ENCODE data around the gene RNASE9. TPM values are rescaled to one million over a fixed set of nuclear protein-coding genes. Genes with fewer than 3 reads are reported as not detected.

The RNASE9 gene
- total RNA-seq (2014; rRNA removed; shearing (Covaris generic)) (0.24 and 0.74 TPM in 2 replicates), polyA plus RNA-seq (2016; fragmentation: Nextera tagmentation; extraction: Ambion mirVana) (not detected in 2 replicates)
- long read RNA-seq = 0 reads

DNA sequence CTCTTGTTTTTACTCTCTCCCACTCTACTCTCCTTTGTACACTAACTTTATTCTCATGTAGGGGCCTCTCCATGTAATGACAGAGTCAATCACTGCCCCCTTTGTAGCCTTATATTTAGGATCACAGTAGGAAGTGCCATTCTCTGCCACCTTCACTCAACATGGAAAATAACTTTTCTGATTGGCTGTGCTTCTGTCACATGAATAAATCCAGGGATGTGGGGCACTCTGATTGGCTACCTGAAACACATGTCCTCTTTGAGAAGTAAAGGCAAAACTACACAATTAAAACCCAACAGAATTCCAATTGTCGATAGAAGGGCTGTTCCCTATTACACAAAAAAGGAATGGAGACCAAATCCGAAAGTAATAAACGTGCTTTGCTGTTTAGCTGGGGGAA lies at the start of gene RNASE9:
TSS of gene RNASE9 (minus strand) at position 87 of the 400 bp plus-strand sequence.
- H3K27ac Mint-ChIP-seq = peak within 1 kb of the TSS; percentile 92
- Histone ChIP-seq H3K9me2 (ENCODE audit: insufficient read depth) (no peaks in the 10 kb centered on the region), H3K36me3 (ENCODE audit: insufficient read depth) (no peaks in the 10 kb centered on the region), H4K20me1 (replicated peaks; ENCODE audit: insufficient read depth) (no peaks in the 10 kb centered on the region), H3K27me3 (ENCODE audit: insufficient read depth) (no peaks in the 10 kb centered on the region), H2AFZ (no peak within 1 kb of the TSS), H3K4me1 (ENCODE audit: insufficient read depth) (peaks cover 41% of the 10 kb centered on the region), H3K4me2 (peak within 1 kb of the TSS; percentile 48), H3F3A (replicated peaks; ENCODE audit: low read depth) (peaks cover 13% of the 10 kb centered on the region), H3K27ac (ENCODE audit: low read depth) (peak within 1 kb of the TSS; percentile 91), H3K4me3 (0 out of 2 replicates have a peak within 1 kb of the TSS, but pooled peaks have one; percentile 6), H3K79me2 (replicated peaks; ENCODE audit: insufficient read depth) (no peaks in the 10 kb centered on the region)
- peak within 1 kb of the TSS; percentile 21; the same call in 1 of the 3 replicates for H3K4me3 Mint-ChIP-seq
- H3K36me3 Mint-ChIP-seq (ENCODE audit: low read depth) = no peaks in the 10 kb centered on the region
- TF ChIP-seq NANOG (IDR thresholded peaks at IDR 0.05; ENCODE audit: borderline replicate concordance) (no peak), ZNF114 (CRISPR knock-in tag; IDR thresholded peaks at IDR 0.05) (no peak), EZH2 (IDR thresholded peaks at IDR 0.05; ENCODE audit: low read depth, unreplicated experiment) (no peak), STAT1 (IDR thresholded peaks at IDR 0.05; ENCODE audit: unreplicated experiment) (no peak), POLR2AphosphoS5 (IDR thresholded peaks at IDR 0.05; ENCODE audit: low read depth) (no peak), EZH2phosphoT487 (IDR thresholded peaks at IDR 0.05; ENCODE audit: unreplicated experiment) (no peak), CREB1 (CRISPR knock-in tag; IDR thresholded peaks at IDR 0.05; ENCODE audit: low read depth) (no peak), ZNF331 (CRISPR knock-in tag; IDR thresholded peaks at IDR 0.05; ENCODE audit: low read depth) (no peak), JUNB (IDR thresholded peaks at IDR 0.05; ENCODE audit: unreplicated experiment) (no peak), ETS1 (IDR thresholded peaks at IDR 0.05) (no peak)
- TF ChIP-seq, protein P1, sequence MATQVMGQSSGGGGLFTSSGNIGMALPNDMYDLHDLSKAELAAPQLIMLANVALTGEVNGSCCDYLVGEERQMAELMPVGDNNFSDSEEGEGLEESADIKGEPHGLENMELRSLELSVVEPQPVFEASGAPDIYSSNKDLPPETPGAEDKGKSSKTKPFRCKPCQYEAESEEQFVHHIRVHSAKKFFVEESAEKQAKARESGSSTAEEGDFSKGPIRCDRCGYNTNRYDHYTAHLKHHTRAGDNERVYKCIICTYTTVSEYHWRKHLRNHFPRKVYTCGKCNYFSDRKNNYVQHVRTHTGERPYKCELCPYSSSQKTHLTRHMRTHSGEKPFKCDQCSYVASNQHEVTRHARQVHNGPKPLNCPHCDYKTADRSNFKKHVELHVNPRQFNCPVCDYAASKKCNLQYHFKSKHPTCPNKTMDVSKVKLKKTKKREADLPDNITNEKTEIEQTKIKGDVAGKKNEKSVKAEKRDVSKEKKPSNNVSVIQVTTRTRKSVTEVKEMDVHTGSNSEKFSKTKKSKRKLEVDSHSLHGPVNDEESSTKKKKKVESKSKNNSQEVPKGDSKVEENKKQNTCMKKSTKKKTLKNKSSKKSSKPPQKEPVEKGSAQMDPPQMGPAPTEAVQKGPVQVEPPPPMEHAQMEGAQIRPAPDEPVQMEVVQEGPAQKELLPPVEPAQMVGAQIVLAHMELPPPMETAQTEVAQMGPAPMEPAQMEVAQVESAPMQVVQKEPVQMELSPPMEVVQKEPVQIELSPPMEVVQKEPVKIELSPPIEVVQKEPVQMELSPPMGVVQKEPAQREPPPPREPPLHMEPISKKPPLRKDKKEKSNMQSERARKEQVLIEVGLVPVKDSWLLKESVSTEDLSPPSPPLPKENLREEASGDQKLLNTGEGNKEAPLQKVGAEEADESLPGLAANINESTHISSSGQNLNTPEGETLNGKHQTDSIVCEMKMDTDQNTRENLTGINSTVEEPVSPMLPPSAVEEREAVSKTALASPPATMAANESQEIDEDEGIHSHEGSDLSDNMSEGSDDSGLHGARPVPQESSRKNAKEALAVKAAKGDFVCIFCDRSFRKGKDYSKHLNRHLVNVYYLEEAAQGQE (IDR thresholded peaks at IDR 0.05; ENCODE audit: unreplicated experiment) = no peak
- TF ChIP-seq, protein P2, sequence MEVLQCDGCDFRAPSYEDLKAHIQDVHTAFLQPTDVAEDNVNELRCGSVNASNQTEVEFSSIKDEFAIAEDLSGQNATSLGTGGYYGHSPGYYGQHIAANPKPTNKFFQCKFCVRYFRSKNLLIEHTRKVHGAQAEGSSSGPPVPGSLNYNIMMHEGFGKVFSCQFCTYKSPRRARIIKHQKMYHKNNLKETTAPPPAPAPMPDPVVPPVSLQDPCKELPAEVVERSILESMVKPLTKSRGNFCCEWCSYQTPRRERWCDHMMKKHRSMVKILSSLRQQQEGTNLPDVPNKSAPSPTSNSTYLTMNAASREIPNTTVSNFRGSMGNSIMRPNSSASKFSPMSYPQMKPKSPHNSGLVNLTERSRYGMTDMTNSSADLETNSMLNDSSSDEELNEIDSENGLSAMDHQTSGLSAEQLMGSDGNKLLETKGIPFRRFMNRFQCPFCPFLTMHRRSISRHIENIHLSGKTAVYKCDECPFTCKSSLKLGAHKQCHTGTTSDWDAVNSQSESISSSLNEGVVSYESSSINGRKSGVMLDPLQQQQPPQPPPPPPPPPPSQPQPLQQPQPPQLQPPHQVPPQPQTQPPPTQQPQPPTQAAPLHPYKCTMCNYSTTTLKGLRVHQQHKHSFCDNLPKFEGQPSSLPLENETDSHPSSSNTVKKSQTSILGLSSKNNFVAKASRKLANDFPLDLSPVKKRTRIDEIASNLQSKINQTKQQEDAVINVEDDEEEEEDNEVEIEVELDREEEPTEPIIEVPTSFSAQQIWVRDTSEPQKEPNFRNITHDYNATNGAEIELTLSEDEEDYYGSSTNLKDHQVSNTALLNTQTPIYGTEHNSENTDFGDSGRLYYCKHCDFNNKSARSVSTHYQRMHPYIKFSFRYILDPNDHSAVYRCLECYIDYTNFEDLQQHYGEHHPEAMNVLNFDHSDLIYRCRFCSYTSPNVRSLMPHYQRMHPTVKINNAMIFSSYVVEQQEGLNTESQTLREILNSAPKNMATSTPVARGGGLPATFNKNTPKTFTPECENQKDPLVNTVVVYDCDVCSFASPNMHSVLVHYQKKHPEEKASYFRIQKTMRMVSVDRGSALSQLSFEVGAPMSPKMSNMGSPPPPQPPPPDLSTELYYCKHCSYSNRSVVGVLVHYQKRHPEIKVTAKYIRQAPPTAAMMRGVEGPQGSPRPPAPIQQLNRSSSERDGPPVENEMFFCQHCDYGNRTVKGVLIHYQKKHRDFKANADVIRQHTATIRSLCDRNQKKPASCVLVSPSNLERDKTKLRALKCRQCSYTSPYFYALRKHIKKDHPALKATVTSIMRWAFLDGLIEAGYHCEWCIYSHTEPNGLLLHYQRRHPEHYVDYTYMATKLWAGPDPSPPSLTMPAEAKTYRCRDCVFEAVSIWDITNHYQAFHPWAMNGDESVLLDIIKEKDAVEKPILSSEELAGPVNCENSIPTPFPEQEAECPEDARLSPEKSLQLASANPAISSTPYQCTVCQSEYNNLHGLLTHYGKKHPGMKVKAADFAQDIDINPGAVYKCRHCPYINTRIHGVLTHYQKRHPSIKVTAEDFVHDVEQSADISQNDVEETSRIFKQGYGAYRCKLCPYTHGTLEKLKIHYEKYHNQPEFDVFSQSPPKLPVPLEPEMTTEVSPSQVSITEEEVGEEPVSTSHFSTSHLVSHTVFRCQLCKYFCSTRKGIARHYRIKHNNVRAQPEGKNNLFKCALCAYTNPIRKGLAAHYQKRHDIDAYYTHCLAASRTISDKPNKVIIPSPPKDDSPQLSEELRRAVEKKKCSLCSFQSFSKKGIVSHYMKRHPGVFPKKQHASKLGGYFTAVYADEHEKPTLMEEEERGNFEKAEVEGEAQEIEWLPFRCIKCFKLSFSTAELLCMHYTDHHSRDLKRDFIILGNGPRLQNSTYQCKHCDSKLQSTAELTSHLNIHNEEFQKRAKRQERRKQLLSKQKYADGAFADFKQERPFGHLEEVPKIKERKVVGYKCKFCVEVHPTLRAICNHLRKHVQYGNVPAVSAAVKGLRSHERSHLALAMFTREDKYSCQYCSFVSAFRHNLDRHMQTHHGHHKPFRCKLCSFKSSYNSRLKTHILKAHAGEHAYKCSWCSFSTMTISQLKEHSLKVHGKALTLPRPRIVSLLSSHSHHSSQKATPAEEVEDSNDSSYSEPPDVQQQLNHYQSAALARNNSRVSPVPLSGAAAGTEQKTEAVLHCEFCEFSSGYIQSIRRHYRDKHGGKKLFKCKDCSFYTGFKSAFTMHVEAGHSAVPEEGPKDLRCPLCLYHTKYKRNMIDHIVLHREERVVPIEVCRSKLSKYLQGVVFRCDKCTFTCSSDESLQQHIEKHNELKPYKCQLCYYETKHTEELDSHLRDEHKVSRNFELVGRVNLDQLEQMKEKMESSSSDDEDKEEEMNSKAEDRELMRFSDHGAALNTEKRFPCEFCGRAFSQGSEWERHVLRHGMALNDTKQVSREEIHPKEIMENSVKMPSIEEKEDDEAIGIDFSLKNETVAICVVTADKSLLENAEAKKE (CRISPR knock-in tag; IDR thresholded peaks at IDR 0.05) = no peak
- TF ChIP-seq, protein P3, sequence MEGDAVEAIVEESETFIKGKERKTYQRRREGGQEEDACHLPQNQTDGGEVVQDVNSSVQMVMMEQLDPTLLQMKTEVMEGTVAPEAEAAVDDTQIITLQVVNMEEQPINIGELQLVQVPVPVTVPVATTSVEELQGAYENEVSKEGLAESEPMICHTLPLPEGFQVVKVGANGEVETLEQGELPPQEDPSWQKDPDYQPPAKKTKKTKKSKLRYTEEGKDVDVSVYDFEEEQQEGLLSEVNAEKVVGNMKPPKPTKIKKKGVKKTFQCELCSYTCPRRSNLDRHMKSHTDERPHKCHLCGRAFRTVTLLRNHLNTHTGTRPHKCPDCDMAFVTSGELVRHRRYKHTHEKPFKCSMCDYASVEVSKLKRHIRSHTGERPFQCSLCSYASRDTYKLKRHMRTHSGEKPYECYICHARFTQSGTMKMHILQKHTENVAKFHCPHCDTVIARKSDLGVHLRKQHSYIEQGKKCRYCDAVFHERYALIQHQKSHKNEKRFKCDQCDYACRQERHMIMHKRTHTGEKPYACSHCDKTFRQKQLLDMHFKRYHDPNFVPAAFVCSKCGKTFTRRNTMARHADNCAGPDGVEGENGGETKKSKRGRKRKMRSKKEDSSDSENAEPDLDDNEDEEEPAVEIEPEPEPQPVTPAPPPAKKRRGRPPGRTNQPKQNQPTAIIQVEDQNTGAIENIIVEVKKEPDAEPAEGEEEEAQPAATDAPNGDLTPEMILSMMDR (conservative IDR thresholded peaks at IDR 0.05; ENCODE audit: low read depth in 2 of 2) = no peak
- no peaks in the 10 kb centered on the region for H3K27me3 Mint-ChIP-seq (ENCODE audit: insufficient read depth, low read depth, poor library complexity)
- peaks cover 42% of the 10 kb centered on the region for H3K4me1 Mint-ChIP-seq
- ATAC-seq (no peak), DNase-seq (ENCODE audit: low spot score) (peak; percentile 36)
- no peaks in the 10 kb centered on the region for H3K9me3 Mint-ChIP-seq

All from GM23338 (cell line).